Measurements from ENCODE around the gene RIMBP2.

Gene RIMBP2

GRCh38 chr12:130621696-130622298 lies 94.3 kb downstream of the RIMBP2 start:
- DNase-seq = no peak

GRCh38 chr12:130620756-130621155 lies 95.3 kb downstream of the RIMBP2 start:
- no peak for DNase-seq

GRCh38 chr12:130620281-130620680 lies 95.8 kb downstream of the RIMBP2 start:
- no peak for DNase-seq

GRCh38 chr12:130619385-130620001 lies 96.6 kb downstream of the RIMBP2 start:
- no peak for DNase-seq

- DNase-seq = no peak
Measured at GRCh38 chr12:130617219-130617618, 98.9 kb downstream of the RIMBP2 start.

GRCh38 chr12:130615861-130616345 lies 100.2 kb downstream of the RIMBP2 start:
- no peak for DNase-seq

GRCh38 chr12:130614530-130614905 lies 101.6 kb downstream of the RIMBP2 start:
- DNase-seq = no peak

GRCh38 chr12:130613831-130614529 lies 102.1 kb downstream of the RIMBP2 start:
- DNase-seq = no peak

GRCh38 chr12:130613131-130613530 lies 103.0 kb downstream of the RIMBP2 start:
- no peak for DNase-seq

- no peak for DNase-seq
Measured at GRCh38 chr12:130611026-130611905, 104.8 kb downstream of the RIMBP2 start.

GRCh38 chr12:130609966-130610365 lies 106.1 kb downstream of the RIMBP2 start:
- DNase-seq = no peak

- DNase-seq = no peak
Measured at GRCh38 chr12:130608831-130609230, 107.3 kb downstream of the RIMBP2 start.

GRCh38 chr12:130608132-130608531 lies 108.0 kb downstream of the RIMBP2 start:
- no peak for DNase-seq

- DNase-seq = no peak
Measured at GRCh38 chr12:130606231-130606630, 109.9 kb downstream of the RIMBP2 start.

- no peak for DNase-seq
Measured at GRCh38 chr12:130603396-130603965, 112.6 kb downstream of the RIMBP2 start.

GRCh38 chr12:130602251-130602650 lies 113.8 kb downstream of the RIMBP2 start:
- no peak for DNase-seq

- no peak for DNase-seq
Measured at GRCh38 chr12:130601327-130601726, 114.8 kb downstream of the RIMBP2 start.

- no peak for DNase-seq
Measured at GRCh38 chr12:130596241-130596640, 119.9 kb downstream of the RIMBP2 start.

GRCh38 chr12:130595566-130595965 lies 120.5 kb downstream of the RIMBP2 start:
- DNase-seq = no peak

GRCh38 chr12:130593056-130593455 lies 123.0 kb downstream of the RIMBP2 start:
- no peak for DNase-seq

- no peak for DNase-seq
Measured at GRCh38 chr12:130592641-130593040, 123.5 kb downstream of the RIMBP2 start.

- DNase-seq = no peak
Measured at GRCh38 chr12:130591736-130592135, 124.4 kb downstream of the RIMBP2 start.

- no peak for DNase-seq
Measured at GRCh38 chr12:130590685-130591084, 125.4 kb downstream of the RIMBP2 start.

Measured in suppressor macrophage (primary cell).